SU-DHL-6 (cell line): ENCODE results near the gene VCX2.

Experiments used
- EZH2phosphoT487 ChIP-seq: fragments of 200-600 bp; sonication (generic), shearing (Covaris generic); conservative IDR thresholded peaks from 2 replicates; pipeline ENCODE4 v1.6.1; 2018; ENCODE audit warnings: mild to moderate bottlenecking, antibody characterized with exemption, low read length, moderate library complexity, mixed read lengths
- TF ChIP-seq, protein P1 (sequence below): fragments of 200-600 bp; sonication (generic); IDR thresholded peaks from one replicate; pipeline ENCODE4 v1.5.1; 2017; ENCODE audit warnings: antibody characterized with exemption, mild to moderate bottlenecking, low read length, moderate library complexity; ENCODE audit not compliant: insufficient read depth, poor library complexity, severe bottlenecking

DNA sequence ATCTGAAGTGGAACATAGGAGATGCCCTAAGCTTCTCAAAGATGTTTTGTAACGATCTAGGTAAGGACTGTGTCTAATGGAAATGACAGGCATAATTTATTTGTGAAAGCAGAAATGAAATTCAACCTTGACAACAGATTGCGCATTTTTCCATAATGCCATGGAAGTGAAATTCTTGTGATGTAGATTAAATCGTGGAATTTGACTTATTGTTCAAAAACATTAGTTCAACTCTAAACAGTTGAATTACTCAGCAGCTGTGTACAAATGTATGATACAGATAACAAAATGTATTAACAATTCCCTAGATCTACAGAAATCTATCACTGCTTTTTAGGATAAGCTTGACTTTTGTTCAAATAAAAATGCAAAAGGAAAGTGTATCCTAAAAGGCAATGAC, 44.4 kb downstream of the VCX2 start:
- TF ChIP-seq, protein P1, sequence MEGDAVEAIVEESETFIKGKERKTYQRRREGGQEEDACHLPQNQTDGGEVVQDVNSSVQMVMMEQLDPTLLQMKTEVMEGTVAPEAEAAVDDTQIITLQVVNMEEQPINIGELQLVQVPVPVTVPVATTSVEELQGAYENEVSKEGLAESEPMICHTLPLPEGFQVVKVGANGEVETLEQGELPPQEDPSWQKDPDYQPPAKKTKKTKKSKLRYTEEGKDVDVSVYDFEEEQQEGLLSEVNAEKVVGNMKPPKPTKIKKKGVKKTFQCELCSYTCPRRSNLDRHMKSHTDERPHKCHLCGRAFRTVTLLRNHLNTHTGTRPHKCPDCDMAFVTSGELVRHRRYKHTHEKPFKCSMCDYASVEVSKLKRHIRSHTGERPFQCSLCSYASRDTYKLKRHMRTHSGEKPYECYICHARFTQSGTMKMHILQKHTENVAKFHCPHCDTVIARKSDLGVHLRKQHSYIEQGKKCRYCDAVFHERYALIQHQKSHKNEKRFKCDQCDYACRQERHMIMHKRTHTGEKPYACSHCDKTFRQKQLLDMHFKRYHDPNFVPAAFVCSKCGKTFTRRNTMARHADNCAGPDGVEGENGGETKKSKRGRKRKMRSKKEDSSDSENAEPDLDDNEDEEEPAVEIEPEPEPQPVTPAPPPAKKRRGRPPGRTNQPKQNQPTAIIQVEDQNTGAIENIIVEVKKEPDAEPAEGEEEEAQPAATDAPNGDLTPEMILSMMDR = no peak
- no peak for TF ChIP-seq EZH2phosphoT487
